Spleen (tissue), 11 donors: ENCODE results near the gene SLCO4A1. TPM values are rescaled to one million over a fixed set of nuclear protein-coding genes. Genes with fewer than 3 reads are reported as not detected.
A peak's percentile ranks its signal among the peaks of the same experiment; 100 is the strongest.

Experiments used
- DNase-seq: peaks from one replicate; pipeline ENCODE4 v3.0.0-alpha.2; 2020
- H3K27ac ChIP-seq, 8 donors: fragments of 200-600 bp; sonication (generic) in 7 of 8; 1 replicate in 4 of 8; 2 replicates in 4 of 8; pipeline versions ENCODE4 v1.5.0 to v1.8.0; 2016 to 2021; ENCODE audit warnings: inconsistent platforms in 4 of 8, mild to moderate bottlenecking in 4 of 8, moderate library complexity in 1 of 8
- H3K27me3 ChIP-seq, 7 donors: fragments of 200-600 bp; sonication (generic) in 6 of 7; replicated peaks in 1 of 7; 1 replicate in 4 of 7; 2 replicates in 3 of 7; pipeline versions ENCODE4 v1.5.0 to v1.8.0; 2016 to 2021; ENCODE audit warnings: inconsistent platforms in 3 of 7, mild to moderate bottlenecking in 1 of 7
- H3K36me3 ChIP-seq, 6 donors: fragments of 200-600 bp; sonication (generic) in 5 of 6; 1 replicate in 4 of 6; 2 replicates in 2 of 6; pipeline versions ENCODE4 v1.5.0 to v1.8.0; 2016 to 2021; ENCODE audit warnings: inconsistent platforms in 2 of 6
- H3K4me1 ChIP-seq, 6 donors: fragments of 200-600 bp; sonication (generic) in 5 of 6; 1 replicate in 3 of 6; 2 replicates in 3 of 6; pipeline versions ENCODE4 v1.5.0 to v1.8.0; 2016 to 2021; ENCODE audit warnings: inconsistent platforms in 3 of 6
- H3K4me3 ChIP-seq, 8 donors: fragments of 200-600 bp; sonication (generic) in 7 of 8; 1 replicate in 4 of 8; 2 replicates in 4 of 8; pipeline versions ENCODE4 v1.5.0 to v1.8.0; 2016 to 2021; ENCODE audit warnings: inconsistent platforms in 4 of 8, mild to moderate bottlenecking in 4 of 8, moderate library complexity in 2 of 8
- H3K9me3 ChIP-seq, 8 donors: fragments of 200-600 bp; sonication (generic) in 7 of 8; 1 replicate in 4 of 8; 2 replicates in 4 of 8; pipeline versions ENCODE4 v1.5.0 to v1.8.0; 2016 to 2021; ENCODE audit warnings: inconsistent platforms in 4 of 8
- CTCF ChIP-seq, 11 experiments: fragments of 200-600 bp in 7 of 11; fragments of 450-650 bp in 4 of 11; sonication (generic) in 4 of 11; IDR thresholded peaks in 8 of 11; conservative IDR thresholded peaks in 3 of 11; 1 replicate in 7 of 11; 2 replicates in 4 of 11; pipeline versions ENCODE4 v1.4.0 to v1.8.0; 2016 to 2021; ENCODE audit warnings: antibody characterized with exemption in 11 of 11, inconsistent platforms in 4 of 11, mild to moderate bottlenecking in 1 of 11
- POLR2A ChIP-seq, 3 donors: fragments of 450-650 bp; IDR thresholded peaks; one replicate each; pipeline ENCODE4 v1.5.1; 2017; ENCODE audit warnings: antibody characterized with exemption in 3 of 3, mild to moderate bottlenecking in 1 of 3
- POLR2AphosphoS5 ChIP-seq, 3 donors: sonication (generic); formaldehyde crosslinking; IDR thresholded peaks; one replicate each; pipeline ENCODE4 v1.5.1; 2017; ENCODE audit warnings: antibody characterized with exemption in 3 of 3
- WGBS, 5 donors: extraction: QIAGEN DNeasy Blood & Tissue Kit in 3 of 5; methylation state at CpG; one replicate each; pipeline versions ENCODE4 v1.1.5 to v1.1.7; 2013 to 2018; 5-methylcytosine and 5-hydroxymethylcytosine counted together
- intact Hi-C: fragments of 100-400 bp; cut with DNase I; formaldehyde crosslinking; loops from one replicate; pipeline ENCODE4 v1.15.0; 2023; ENCODE audit warnings: low total_unique reads
- polyA plus RNA-seq, 3 donors: library from polyadenylated mRNA; stranded (reverse); fragments of 200-250 nt; gene quantifications; one replicate each; pipeline ENCODE4 v1.2.1, GENCODE V29; 2013
- total RNA-seq, 7 donors: library from RNA; depleted of rRNA in 3 of 7; stranded (reverse); fragments of >200 nt in 3 of 7; fragmentation: NEBNext Ultra II Directional in 4 of 7; extraction: Animal tissue kit (Norgen Biotek cat#: 25700) in 4 of 7; gene quantifications; one replicate each; pipeline versions ENCODE4 v1.1.0 to v1.2.1, GENCODE V29; 2016 to 2021
- donor health status: healthy with polysubstance abuse.
- donor health status: DM: no; HTN: no; CAD: no; lungs with moderate emphysema.
- donor health status: DM: no; HTN: no; CAD: no.
- donor health status: Bipolar disorder and iron deficiency.
- donor health status: healthy.
- donor health status: DM: no; HTN: no; CAD: no.
- donor health status: DM: yes; HTN: yes; CAD: no.

Gene SLCO4A1
- total and polyA plus RNA-seq, 10 donors: 2.9 to 16.3 (median 7.0) TPM

GRCh38 chr20:62694868-62695267, 52.6 kb downstream of the SLCO4A1 start:
- WGBS, 5 donors: 75 to 80% (median 78%) methylated on average over 15 of the region's 15 CpGs
- Histone ChIP-seq H3K9me3 (peaks cover 0 to 3% (median 0%) of the 10 kb centered on the region in 8 donors), H3K27ac (no peak overlapping the region), H3K36me3 (no peaks in the 10 kb centered on the region), H3K4me1 (peaks cover 0 to 16% (median 0%) of the 10 kb centered on the region in 6 donors), H3K27me3 (peaks cover 0 to 52% (median 13%) of the 10 kb centered on the region in 7 donors), H3K4me3 (no peak overlapping the region)
- intact Hi-C loops: no loop called here
- no peak for DNase-seq
- TF ChIP-seq POLR2A (IDR thresholded peaks at IDR 0.05) (no peak), POLR2AphosphoS5 (IDR thresholded peaks at IDR 0.05) (no peak), CTCF (IDR thresholded peaks at IDR 0.05 in 8 of 11, conservative IDR thresholded peaks at IDR 0.05 in 3 of 11) (no peak)

GRCh38 chr20:62695448-62696414, 53.4 kb downstream of the SLCO4A1 start:
- Histone ChIP-seq H3K9me3 (peaks cover 0 to 3% (median 0%) of the 10 kb centered on the region in 8 donors), H3K27me3 (peaks cover 0 to 44% (median 13%) of the 10 kb centered on the region in 7 donors), H3K27ac (no peak overlapping the region), H3K4me1 (peaks cover 0 to 16% (median 0%) of the 10 kb centered on the region in 6 donors), H3K36me3 (no peaks in the 10 kb centered on the region), H3K4me3 (no peak overlapping the region)
- TF ChIP-seq POLR2AphosphoS5 (IDR thresholded peaks at IDR 0.05) (peak in 1 of 3 donors; percentile 20), POLR2A (IDR thresholded peaks at IDR 0.05) (no peak)
- WGBS, 5 donors: 68 to 89% (median 78%) methylated on average over 27 to 32 of the region's 32 CpGs
- DNase-seq: no peak
- intact Hi-C loops: no loop called here

GRCh38 chr20:62696434-62696957, 54.2 kb downstream of the SLCO4A1 start:
- 73 to 82% (median 78%) methylated on average over 15 to 16 of the region's 16 CpGs for WGBS, 5 donors
- peak overlapping the region in 1 of 8 donors; percentile 46 for H3K27ac ChIP-seq
- TF ChIP-seq POLR2AphosphoS5 (IDR thresholded peaks at IDR 0.05) (no peak), POLR2A (IDR thresholded peaks at IDR 0.05) (no peak), CTCF (IDR thresholded peaks at IDR 0.05 in 8 of 11, conservative IDR thresholded peaks at IDR 0.05 in 3 of 11) (no peak)

GRCh38 chr20:62696989-62697388, 54.7 kb downstream of the SLCO4A1 start:
- Histone ChIP-seq H3K4me3 (no peak overlapping the region), H3K27me3 (peaks cover 0 to 33% (median 11%) of the 10 kb centered on the region in 7 donors), H3K36me3 (no peaks in the 10 kb centered on the region), H3K4me1 (peaks cover 0 to 16% (median 0%) of the 10 kb centered on the region in 6 donors), H3K9me3 (peaks cover 0 to 3% (median 0%) of the 10 kb centered on the region in 8 donors), H3K27ac (peak overlapping the region in 1 of 8 donors; percentile 46)
- no peak for DNase-seq
- WGBS, 5 donors: 58 to 86% (median 83%) methylated on average over 7 to 10 of the region's 10 CpGs
- no peak for TF ChIP-seq POLR2A (IDR thresholded peaks at IDR 0.05)
- TF ChIP-seq POLR2AphosphoS5 (IDR thresholded peaks at IDR 0.05): peak in 1 of 3 donors; percentile 14
- intact Hi-C loops: no loop called here

More at GRCh38 chr20:62696434-62696957, 54.2 kb downstream of the SLCO4A1 start:
- Histone ChIP-seq H3K36me3 (no peaks in the 10 kb centered on the region), H3K4me3 (no peak overlapping the region), H3K4me1 (peaks cover 0 to 16% (median 0%) of the 10 kb centered on the region in 6 donors), H3K27me3 (peaks cover 0 to 38% (median 13%) of the 10 kb centered on the region in 7 donors), H3K9me3 (peaks cover 0 to 3% (median 0%) of the 10 kb centered on the region in 8 donors)
- DNase-seq: no peak
- intact Hi-C loops: no loop called here
